Vagina (tissue), 2 donors: ENCODE measurements around the gene MPST.

Source experiments
- POLR2A ChIP-seq, 2 donors: fragments of 450-650 bp; IDR thresholded peaks; one replicate each; pipeline ENCODE4 v1.6.1; 2017; ENCODE audit warnings: antibody characterized with exemption in 2 of 2, mild to moderate bottlenecking in 2 of 2, moderate library complexity in 2 of 2
- POLR2AphosphoS5 ChIP-seq, 2 donors: sonication (generic); formaldehyde crosslinking; IDR thresholded peaks; one replicate each; pipeline ENCODE4 v1.9.0; 2017; ENCODE audit warnings: antibody characterized with exemption in 2 of 2, mild to moderate bottlenecking in 2 of 2, low read depth in 1 of 2; ENCODE audit not compliant: insufficient read depth in 1 of 2
- TF ChIP-seq, protein P1 (sequence below), 3 experiments: fragments of 450-650 bp in 2 of 3; fragments of 200-600 bp in 1 of 3; sonication (generic) in 1 of 3; IDR thresholded peaks; one replicate each; pipeline ENCODE4 v1.5.1; 2017 to 2019; ENCODE audit warnings: antibody characterized with exemption in 3 of 3, mild to moderate bottlenecking in 2 of 3, moderate library complexity in 2 of 3

GRCh38 chr22:36991206-36991605, 28.3 kb upstream of the MPST start:
- TF ChIP-seq, protein P1, sequence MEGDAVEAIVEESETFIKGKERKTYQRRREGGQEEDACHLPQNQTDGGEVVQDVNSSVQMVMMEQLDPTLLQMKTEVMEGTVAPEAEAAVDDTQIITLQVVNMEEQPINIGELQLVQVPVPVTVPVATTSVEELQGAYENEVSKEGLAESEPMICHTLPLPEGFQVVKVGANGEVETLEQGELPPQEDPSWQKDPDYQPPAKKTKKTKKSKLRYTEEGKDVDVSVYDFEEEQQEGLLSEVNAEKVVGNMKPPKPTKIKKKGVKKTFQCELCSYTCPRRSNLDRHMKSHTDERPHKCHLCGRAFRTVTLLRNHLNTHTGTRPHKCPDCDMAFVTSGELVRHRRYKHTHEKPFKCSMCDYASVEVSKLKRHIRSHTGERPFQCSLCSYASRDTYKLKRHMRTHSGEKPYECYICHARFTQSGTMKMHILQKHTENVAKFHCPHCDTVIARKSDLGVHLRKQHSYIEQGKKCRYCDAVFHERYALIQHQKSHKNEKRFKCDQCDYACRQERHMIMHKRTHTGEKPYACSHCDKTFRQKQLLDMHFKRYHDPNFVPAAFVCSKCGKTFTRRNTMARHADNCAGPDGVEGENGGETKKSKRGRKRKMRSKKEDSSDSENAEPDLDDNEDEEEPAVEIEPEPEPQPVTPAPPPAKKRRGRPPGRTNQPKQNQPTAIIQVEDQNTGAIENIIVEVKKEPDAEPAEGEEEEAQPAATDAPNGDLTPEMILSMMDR (IDR thresholded peaks at IDR 0.05): no peak
- no peak for TF ChIP-seq POLR2A (IDR thresholded peaks at IDR 0.05)
- TF ChIP-seq POLR2AphosphoS5 (IDR thresholded peaks at IDR 0.05; ENCODE audit: insufficient read depth in 1 of 2, low read depth in 1 of 2): no peak
